Gastroesophageal sphincter (tissue), 4 donors: ENCODE data around the gene ACADSB. TPM values are rescaled to one million over a fixed set of nuclear protein-coding genes. Genes with fewer than 3 reads are reported as not detected.

Source experiments
- ATAC-seq: fragments of 150-250 bp; one replicate; pipeline ENCODE4 v1.9.1; 2016; ENCODE audit warnings: mild to moderate bottlenecking, moderate library complexity
- H3K27ac ChIP-seq, 4 donors: fragments of 200-600 bp; sonication (generic) in 3 of 4; 1 replicate in 3 of 4; 2 replicates in 1 of 4; pipeline ENCODE4 v1.5.1; 2016 to 2019
- H3K27me3 ChIP-seq: fragments of 200-600 bp; sonication (generic); one replicate; pipeline ENCODE4 v1.5.1; 2019
- H3K36me3 ChIP-seq, 2 donors: fragments of 200-600 bp; sonication (generic); one replicate each; pipeline ENCODE4 v1.5.1; 2019; ENCODE audit warnings: control low read depth in 1 of 2
- H3K4me1 ChIP-seq, 3 donors: fragments of 200-600 bp; sonication (generic); 1 replicate in 2 of 3; 2 replicates in 1 of 3; pipeline ENCODE4 v1.5.1; 2016 to 2019; ENCODE audit warnings: control low read depth in 2 of 3
- H3K4me3 ChIP-seq, 2 donors: fragments of 200-600 bp; sonication (generic); one replicate each; pipeline ENCODE4 v1.5.1; 2019; ENCODE audit warnings: mild to moderate bottlenecking in 1 of 2, moderate library complexity in 1 of 2
- H3K9me3 ChIP-seq, 3 donors: fragments of 200-600 bp; sonication (generic); one replicate each; pipeline ENCODE4 v1.5.1; 2017 to 2019; ENCODE audit warnings: control low read depth in 2 of 3
- EP300 ChIP-seq: sonication (generic); formaldehyde crosslinking; IDR thresholded peaks from one replicate; pipeline ENCODE4 v1.6.1; 2017; ENCODE audit warnings: antibody characterized with exemption, mild to moderate bottlenecking
- POLR2A ChIP-seq, 2 donors: fragments of 450-650 bp; IDR thresholded peaks; one replicate each; pipeline ENCODE4 v1.6.1; 2017; ENCODE audit warnings: antibody characterized with exemption in 2 of 2, mild to moderate bottlenecking in 2 of 2, moderate library complexity in 1 of 2
- POLR2AphosphoS5 ChIP-seq: sonication (generic); formaldehyde crosslinking; IDR thresholded peaks from one replicate; pipeline ENCODE4 v1.6.1; 2017; ENCODE audit warnings: antibody characterized with exemption
- WGBS, 2 donors: methylation state at CpG; one replicate each; pipeline ENCODE4 v1.1.5; 2018; ENCODE audit warnings: low coverage in 1 of 2; 5-methylcytosine and 5-hydroxymethylcytosine counted together
- total RNA-seq, 4 donors: library from RNA; depleted of rRNA; stranded (reverse); fragments of >200 nt; gene quantifications; one replicate each; pipeline ENCODE4 v1.1.0, GENCODE V29; 2016
- TF ChIP-seq, protein P1 (sequence below), 4 experiments: fragments of 200-600 bp in 2 of 4; fragments of 450-650 bp in 2 of 4; sonication (generic) in 1 of 4; IDR thresholded peaks; one replicate each; pipeline ENCODE4 v1.5.1; 2017 to 2019; ENCODE audit warnings: antibody characterized with exemption in 4 of 4, mild to moderate bottlenecking in 2 of 4, moderate library complexity in 2 of 4

The ACADSB gene
- total RNA-seq, 4 donors from 2014 or later: 12.1 to 28.2 (median 16.3) TPM

DNA sequence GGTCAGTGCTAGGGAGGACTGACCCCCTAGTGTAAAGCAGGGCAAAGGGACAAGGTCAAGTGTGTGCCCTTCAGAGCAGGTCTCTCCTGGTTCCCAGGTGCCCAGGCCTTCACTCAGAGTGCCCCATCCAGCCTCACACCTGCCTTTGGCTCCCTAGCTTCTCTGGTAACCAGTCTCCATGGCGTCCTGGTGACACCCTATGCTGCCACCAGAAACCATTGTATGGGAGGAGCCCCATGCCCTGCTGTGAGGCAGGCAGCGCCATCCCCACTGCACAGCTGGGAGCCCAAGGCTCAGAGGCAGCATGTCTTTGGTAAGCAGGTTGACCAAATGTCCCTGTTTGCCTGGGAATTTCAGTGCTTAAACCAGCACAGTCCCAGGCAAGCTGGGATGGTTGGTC lies 93.9 kb downstream of the ACADSB start:
- no CpG with 5 or more reads among the region's 2 CpGs for WGBS, 2 donors
- Histone ChIP-seq H3K4me3 (no peak overlapping the region), H3K4me1 (no peaks in the 10 kb centered on the region), H3K27me3 (peaks cover 18% of the 10 kb centered on the region), H3K9me3 (no peaks in the 10 kb centered on the region), H3K36me3 (no peaks in the 10 kb centered on the region), H3K27ac (no peak overlapping the region)
- TF ChIP-seq EP300: no peak
- TF ChIP-seq, protein P1, sequence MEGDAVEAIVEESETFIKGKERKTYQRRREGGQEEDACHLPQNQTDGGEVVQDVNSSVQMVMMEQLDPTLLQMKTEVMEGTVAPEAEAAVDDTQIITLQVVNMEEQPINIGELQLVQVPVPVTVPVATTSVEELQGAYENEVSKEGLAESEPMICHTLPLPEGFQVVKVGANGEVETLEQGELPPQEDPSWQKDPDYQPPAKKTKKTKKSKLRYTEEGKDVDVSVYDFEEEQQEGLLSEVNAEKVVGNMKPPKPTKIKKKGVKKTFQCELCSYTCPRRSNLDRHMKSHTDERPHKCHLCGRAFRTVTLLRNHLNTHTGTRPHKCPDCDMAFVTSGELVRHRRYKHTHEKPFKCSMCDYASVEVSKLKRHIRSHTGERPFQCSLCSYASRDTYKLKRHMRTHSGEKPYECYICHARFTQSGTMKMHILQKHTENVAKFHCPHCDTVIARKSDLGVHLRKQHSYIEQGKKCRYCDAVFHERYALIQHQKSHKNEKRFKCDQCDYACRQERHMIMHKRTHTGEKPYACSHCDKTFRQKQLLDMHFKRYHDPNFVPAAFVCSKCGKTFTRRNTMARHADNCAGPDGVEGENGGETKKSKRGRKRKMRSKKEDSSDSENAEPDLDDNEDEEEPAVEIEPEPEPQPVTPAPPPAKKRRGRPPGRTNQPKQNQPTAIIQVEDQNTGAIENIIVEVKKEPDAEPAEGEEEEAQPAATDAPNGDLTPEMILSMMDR (IDR thresholded peaks at IDR 0.05): no peak
- TF ChIP-seq POLR2A (IDR thresholded peaks at IDR 0.05): no peak
- no peak for TF ChIP-seq POLR2AphosphoS5
- no peak for ATAC-seq

- H3K4me3 ChIP-seq: no peak overlapping the region
- peaks cover 13% of the 10 kb centered on the region for H3K27me3 ChIP-seq
- no peak for ATAC-seq
- WGBS, 2 donors: 73 to 81% methylated on average over 6 to 9 of the region's 9 CpGs
- H3K9me3 ChIP-seq: no peaks in the 10 kb centered on the region
- no peak overlapping the region for H3K27ac ChIP-seq
- H3K36me3 ChIP-seq: no peaks in the 10 kb centered on the region
- no peak for TF ChIP-seq EP300
- TF ChIP-seq POLR2A (IDR thresholded peaks at IDR 0.05): no peak
- no peak for TF ChIP-seq POLR2AphosphoS5
- TF ChIP-seq, protein P1 (IDR thresholded peaks at IDR 0.05): no peak
- H3K4me1 ChIP-seq: no peaks in the 10 kb centered on the region
Measured at GRCh38 chr10:123103944-123104343, 95.1 kb downstream of the ACADSB start.

Other genes with a start within 250 kb of the ACADSB start
- 1 to 10 TPM in 1 of 4 donors, under 1 TPM in 3; 0.31 to 1.4 (median 0.42) TPM for gene CUZD1, start 163.1 kb upstream of the ACADSB start, total RNA-seq
- gene FAM24B, start 129.4 kb upstream of the ACADSB start, total RNA-seq: 1 to 10 TPM in 3 of 4 donors, not detected in 1; 1.6 to 2.8 (median 2.6) TPM
- not detected for gene FAM24A, start 98.4 kb upstream of the ACADSB start, total RNA-seq
- 10 to 100 TPM in 1 of 4 donors, 1 to 10 TPM in 3; 4.0 to 12.9 (median 7.1) TPM for gene C10orf88, start 54.8 kb upstream of the ACADSB start, total RNA-seq
- 10 to 100 TPM in 1 of 4 donors, 1 to 10 TPM in 2, under 1 TPM in 1; 0.79 to 12.3 (median 1.7) TPM for gene PSTK, start 28.6 kb upstream of the ACADSB start, total RNA-seq
- gene IKZF5, start 211 bp upstream of the ACADSB start, total RNA-seq: 10 to 100 TPM in 2 of 4 donors, 1 to 10 TPM in 2; 5.8 to 14.3 (median 9.5) TPM
- 1 to 10 TPM in 1 of 4 donors, not detected in 3; 1.1 TPM for gene HMX3, start 127.0 kb downstream of the ACADSB start, total RNA-seq
- not detected for gene HMX2, start 139.1 kb downstream of the ACADSB start, total RNA-seq
- 100 to 1,000 TPM in 1 of 4 donors, 10 to 100 TPM in 3; 69.4 to 103 (median 75.9) TPM for gene BUB3, start 145.4 kb downstream of the ACADSB start, total RNA-seq